Measurements from ENCODE around the gene TAF10.

TAF10 gene

GRCh38 chr11:6612213-6613041, at the start of gene TAF10:
TAF10 (minus strand) TSS chr11:6612216; CDS start chr11:6612189, 27 bp downstream.
- DNase-seq (ENCODE audit: low spot score): peak; percentile 94

- DNase-seq (ENCODE audit: low spot score): no peak
Observed at GRCh38 chr11:6660712-6661111, 48.7 kb upstream of the TAF10 start.

- DNase-seq (ENCODE audit: low spot score): no peak
Observed at GRCh38 chr11:6658647-6659046, 46.6 kb upstream of the TAF10 start.

GRCh38 chr11:6657346-6657745, 45.3 kb upstream of the TAF10 start:
- DNase-seq (ENCODE audit: low spot score): no peak

GRCh38 chr11:6656936-6657335, 44.9 kb upstream of the TAF10 start:
- no peak for DNase-seq (ENCODE audit: low spot score)

GRCh38 chr11:6656584-6656915, 44.5 kb upstream of the TAF10 start:
- no peak for DNase-seq (ENCODE audit: low spot score)

GRCh38 chr11:6655790-6656583, 44.0 kb upstream of the TAF10 start, which contains the start of gene DCHS1:
DCHS1 (minus strand) TSS chr11:6655809; CDS start chr11:6641613, 14,196 bp downstream.
- DNase-seq (ENCODE audit: low spot score): peak; percentile 24

GRCh38 chr11:6655020-6655789, 43.2 kb upstream of the TAF10 start:
- DNase-seq (ENCODE audit: low spot score): peak; percentile 34

GRCh38 chr11:6654281-6655019, 42.4 kb upstream of the TAF10 start:
- DNase-seq (ENCODE audit: low spot score): no peak

- no peak for DNase-seq (ENCODE audit: low spot score)
Observed at GRCh38 chr11:6653656-6654055, 41.6 kb upstream of the TAF10 start.

- DNase-seq (ENCODE audit: low spot score): no peak
Observed at GRCh38 chr11:6653097-6653496, 41.1 kb upstream of the TAF10 start.

- no peak for DNase-seq (ENCODE audit: low spot score)
Observed at GRCh38 chr11:6652182-6652581, 40.2 kb upstream of the TAF10 start.

- DNase-seq (ENCODE audit: low spot score): no peak
Observed at GRCh38 chr11:6650980-6651379, 39.0 kb upstream of the TAF10 start.

- no peak for DNase-seq (ENCODE audit: low spot score)
Observed at GRCh38 chr11:6650104-6650503, 38.1 kb upstream of the TAF10 start.

GRCh38 chr11:6648501-6648900, 36.5 kb upstream of the TAF10 start:
- DNase-seq (ENCODE audit: low spot score): no peak

GRCh38 chr11:6647836-6648235, 35.8 kb upstream of the TAF10 start:
- no peak for DNase-seq (ENCODE audit: low spot score)

- peak; percentile 58 for DNase-seq (ENCODE audit: low spot score)
Observed at GRCh38 chr11:6646918-6647679, 35.1 kb upstream of the TAF10 start.

GRCh38 chr11:6646576-6646917, 34.5 kb upstream of the TAF10 start:
- peak; percentile 67 for DNase-seq (ENCODE audit: low spot score)

GRCh38 chr11:6646071-6646470, 34.1 kb upstream of the TAF10 start:
- peak; percentile 79 for DNase-seq (ENCODE audit: low spot score)

GRCh38 chr11:6642957-6643356, 30.9 kb upstream of the TAF10 start:
- DNase-seq (ENCODE audit: low spot score): no peak

Measured in AG08395 (cell line).